HG03103 (cell line): ENCODE results near the gene SRR.
"Not testable (repeated sequence)": the region's sequence is repeated elsewhere in the genome, so short reads cannot be mapped to it uniquely, and the experiment has no call there.

Experiments used
- ATAC-seq: cut with Tn5 transposase; IDR thresholded peaks from one replicate; pipeline ENCODE4 v1.9.1; 2021; ENCODE audit warnings: low read depth; ENCODE audit not compliant: unreplicated experiment

SRR gene

GRCh38 chr17:2289878-2290478 lies 13.8 kb upstream of the SRR start:
- no peak for ATAC-seq

GRCh38 chr17:2292100-2292499 lies 11.7 kb upstream of the SRR start:
- ATAC-seq: no peak

- ATAC-seq: no peak
These were observed 8.2 kb upstream of the SRR start for GRCh38 chr17:2295575-2295974.

GRCh38 chr17:2297023-2297422 lies 6.7 kb upstream of the SRR start:
- ATAC-seq: no peak

- no peak for ATAC-seq
These were observed 4.6 kb upstream of the SRR start for GRCh38 chr17:2299136-2299535.

GRCh38 chr17:2299756-2300155 lies 4.0 kb upstream of the SRR start:
- ATAC-seq: no peak

GRCh38 chr17:2302778-2303203 lies 959 bp upstream of the SRR start:
- ATAC-seq: no peak

GRCh38 chr17:2304931-2305330 lies 1.2 kb downstream of the SRR start:
- no peak for ATAC-seq

GRCh38 chr17:2309338-2310154 lies 5.8 kb downstream of the SRR start:
- ATAC-seq: no peak

GRCh38 chr17:2312736-2313135 lies 9.0 kb downstream of the SRR start:
- ATAC-seq: no peak

- ATAC-seq: not testable (repeated sequence)
These were observed 13.1 kb downstream of the SRR start for GRCh38 chr17:2316916-2317205.

GRCh38 chr17:2317796-2318195 lies 14.0 kb downstream of the SRR start:
- ATAC-seq: no peak

GRCh38 chr17:2319051-2319450 lies 15.3 kb downstream of the SRR start:
- no peak for ATAC-seq

GRCh38 chr17:2321399-2321798 lies 17.6 kb downstream of the SRR start:
- ATAC-seq: no peak

- no peak for ATAC-seq
These were observed 20.0 kb downstream of the SRR start for GRCh38 chr17:2323629-2324314.

- no peak for ATAC-seq
These were observed 27.6 kb downstream of the SRR start for GRCh38 chr17:2331303-2331702.

GRCh38 chr17:2335726-2336214 lies 32.0 kb downstream of the SRR start:
- ATAC-seq: no peak

- peak; percentile 75 for ATAC-seq
These were observed 32.6 kb downstream of the SRR start, which contains the start of gene TSR1 for GRCh38 chr17:2336215-2336851. Gene TSR1 (minus strand): TSS chr17:2336457. CDS start chr17:2336427, 30 bp downstream.

- no peak for ATAC-seq
These were observed 33.2 kb downstream of the SRR start, which contains the start of gene SGSM2 for GRCh38 chr17:2336852-2337543. Gene SGSM2 (plus strand): TSS chr17:2337501. CDS start chr17:2337689, 188 bp downstream.

GRCh38 chr17:2337544-2338314 lies 34.0 kb downstream of the SRR start:
- no peak for ATAC-seq
